ENCODE results near the gene ADAMTS3.
"Not testable (repeated sequence)": the region's sequence is repeated elsewhere in the genome, so short reads cannot be mapped to it uniquely, and the experiment has no call there.

Gene ADAMTS3

DNA sequence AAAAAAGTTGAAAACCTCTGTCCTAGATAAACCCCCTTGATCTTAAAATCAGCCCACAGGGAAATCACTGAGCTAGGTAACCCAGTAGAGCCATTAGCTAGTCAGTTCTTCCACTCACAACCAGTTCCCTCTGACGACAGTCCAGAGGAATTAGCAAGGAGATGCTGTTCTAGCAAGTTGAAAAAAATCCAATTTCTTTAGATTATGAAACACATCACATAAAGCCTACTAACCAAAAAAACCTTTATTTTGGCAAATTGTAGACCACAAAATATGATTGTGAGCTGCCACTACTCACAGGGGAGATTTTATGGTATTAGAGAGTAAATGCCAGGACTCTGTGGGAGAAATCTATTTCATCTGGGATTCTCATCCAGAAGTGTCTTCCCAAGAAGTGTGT lies 22.6 kb downstream of the ADAMTS3 start:
- no peak for DNase-seq

GRCh38 chr4:72540694-72541093 lies 28.3 kb downstream of the ADAMTS3 start:
- DNase-seq = not testable (repeated sequence)

DNA sequence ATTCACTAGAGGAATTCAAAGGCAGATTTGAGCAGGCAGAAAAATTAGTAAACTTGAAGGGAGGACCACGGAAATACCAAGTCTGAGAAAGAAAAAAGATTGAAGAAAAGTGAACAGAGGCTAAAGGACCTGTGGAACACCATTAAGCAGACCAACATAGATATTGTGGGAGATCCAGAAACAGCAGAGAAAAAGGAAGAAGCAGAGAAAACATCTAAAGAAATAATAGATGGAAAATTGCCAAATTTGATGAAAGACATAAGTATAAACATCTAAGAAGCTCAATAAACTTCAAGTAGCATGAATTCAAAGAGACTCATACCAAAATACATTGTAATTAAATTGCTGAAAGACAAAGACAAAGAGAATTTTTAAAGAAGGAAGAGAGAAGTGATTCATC lies 31.0 kb downstream of the ADAMTS3 start:
- DNase-seq = no peak

GRCh38 chr4:72536443-72536842 lies 32.6 kb downstream of the ADAMTS3 start:
- no peak for DNase-seq

GRCh38 chr4:72531768-72532290 lies 37.2 kb downstream of the ADAMTS3 start:
- DNase-seq = no peak

DNA sequence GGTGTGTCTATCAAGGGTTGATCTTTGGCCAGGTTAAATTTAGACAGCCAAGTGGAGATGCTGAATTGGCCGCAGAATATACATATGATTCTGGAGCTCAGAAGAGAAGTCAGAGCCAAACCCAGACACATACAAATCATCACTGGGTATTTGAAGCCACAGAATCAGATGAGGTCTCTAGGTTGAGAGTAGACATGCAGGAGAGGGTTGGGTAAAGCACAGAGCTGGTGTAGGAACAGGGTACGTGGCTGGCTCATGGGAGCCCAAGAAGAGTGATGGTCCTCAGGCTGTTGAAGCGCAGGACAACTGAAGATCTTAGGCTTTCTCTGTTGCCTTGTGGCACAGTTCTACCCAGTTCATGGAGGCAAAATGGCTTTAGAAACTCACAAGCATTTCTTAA lies 37.7 kb downstream of the ADAMTS3 start:
- no peak for DNase-seq

- no peak for DNase-seq
These were observed 39.7 kb downstream of the ADAMTS3 start for GRCh38 chr4:72529148-72529822.

- DNase-seq = no peak
These were observed 41.9 kb downstream of the ADAMTS3 start for GRCh38 chr4:72527038-72527646.

DNA sequence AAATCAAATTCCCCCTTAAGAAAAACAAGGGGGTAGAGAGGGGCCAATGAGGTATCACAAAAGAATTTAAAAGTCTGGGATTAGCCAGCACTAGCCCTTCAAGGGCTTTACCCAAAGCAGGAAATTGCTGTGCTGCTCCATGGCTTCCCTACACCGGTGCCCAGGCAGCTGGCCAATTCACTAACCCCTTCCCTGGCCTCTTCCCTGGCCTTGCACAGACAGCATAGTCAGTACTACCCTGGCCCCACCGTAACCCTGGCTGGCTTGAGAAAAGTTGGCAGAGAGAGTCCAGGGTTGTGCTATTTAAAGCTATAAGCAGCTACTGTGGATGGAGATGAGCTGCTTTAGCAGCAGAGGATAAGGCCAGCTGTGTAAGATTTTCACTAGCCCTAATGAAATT lies 43.1 kb downstream of the ADAMTS3 start:
- no peak for DNase-seq

GRCh38 chr4:72522440-72522839 lies 46.6 kb downstream of the ADAMTS3 start:
- no peak for DNase-seq

GRCh38 chr4:72513227-72513626 lies 55.8 kb downstream of the ADAMTS3 start:
- no peak for DNase-seq

GRCh38 chr4:72507860-72508419 lies 61.1 kb downstream of the ADAMTS3 start:
- no peak for DNase-seq

GRCh38 chr4:72507167-72507566 lies 61.9 kb downstream of the ADAMTS3 start:
- no peak for DNase-seq

DNA sequence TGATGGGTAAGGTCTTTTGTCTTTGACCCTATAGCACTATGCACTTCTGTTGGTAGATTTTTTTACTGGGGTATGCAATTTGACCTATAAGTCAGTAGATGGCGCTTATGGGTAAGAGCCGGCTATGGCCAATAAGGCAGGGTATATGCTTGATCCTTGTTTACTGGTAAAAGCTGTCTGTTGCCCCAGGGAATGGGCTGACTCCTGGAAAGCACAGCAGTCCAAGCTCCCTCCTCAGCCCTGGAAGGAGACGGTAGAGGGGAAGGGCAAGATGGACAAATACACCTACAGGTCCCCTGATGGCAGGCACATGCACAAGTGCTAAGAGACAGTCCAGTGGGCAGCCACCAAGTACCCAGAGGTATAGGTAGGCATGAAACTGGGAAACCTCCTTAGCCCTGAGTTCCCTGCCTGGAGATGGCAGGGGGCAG lies 63.7 kb downstream of the ADAMTS3 start:
- peak; percentile 30 for DNase-seq

GRCh38 chr4:72500214-72500613 lies 68.8 kb downstream of the ADAMTS3 start:
- DNase-seq = no peak

- DNase-seq = no peak
These were observed 72.9 kb downstream of the ADAMTS3 start for GRCh38 chr4:72496119-72496518.

DNA sequence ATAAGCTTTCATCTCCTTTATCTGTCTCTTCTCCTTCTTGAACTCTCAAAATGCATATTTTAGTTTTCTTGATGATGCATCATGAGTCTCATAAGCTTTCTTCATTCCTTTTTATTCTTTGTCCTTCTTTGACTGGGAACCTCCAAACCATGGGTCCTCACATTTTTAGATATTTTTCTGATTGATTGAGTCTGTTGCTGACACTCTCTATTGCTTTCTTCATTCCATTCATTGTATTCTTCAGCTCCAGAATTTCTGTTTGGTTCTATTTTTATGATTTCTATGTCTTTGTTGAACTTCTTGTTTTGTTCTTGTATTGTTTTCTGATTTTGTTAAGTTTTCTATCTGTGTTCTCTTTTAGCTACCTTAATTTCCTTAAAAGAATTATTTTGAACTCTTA lies 74.9 kb downstream of the ADAMTS3 start:
- no peak for DNase-seq

- no peak for DNase-seq
These were observed 79.8 kb downstream of the ADAMTS3 start for GRCh38 chr4:72489267-72489666.

GRCh38 chr4:72486991-72487390 lies 82.0 kb downstream of the ADAMTS3 start:
- DNase-seq = no peak

DNA sequence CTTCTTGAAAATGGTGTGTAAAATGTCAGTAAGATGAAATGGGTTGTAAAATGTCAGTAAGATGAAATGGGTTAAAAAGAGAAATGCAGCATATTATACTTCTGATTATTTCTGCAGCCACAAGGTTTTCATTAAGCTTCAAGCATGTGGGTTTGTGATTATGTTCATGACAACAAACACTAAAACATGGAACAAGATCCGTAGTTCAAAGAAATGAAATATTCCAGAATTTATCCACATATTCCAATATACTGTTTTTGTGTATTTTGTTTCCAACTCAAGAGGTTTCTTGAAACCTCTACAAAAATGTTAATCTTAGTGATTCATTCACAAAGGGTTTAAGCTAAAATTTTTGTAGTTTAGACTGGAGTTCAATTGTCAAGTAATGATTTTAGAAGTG lies 84.0 kb downstream of the ADAMTS3 start:
- DNase-seq = no peak

DNA sequence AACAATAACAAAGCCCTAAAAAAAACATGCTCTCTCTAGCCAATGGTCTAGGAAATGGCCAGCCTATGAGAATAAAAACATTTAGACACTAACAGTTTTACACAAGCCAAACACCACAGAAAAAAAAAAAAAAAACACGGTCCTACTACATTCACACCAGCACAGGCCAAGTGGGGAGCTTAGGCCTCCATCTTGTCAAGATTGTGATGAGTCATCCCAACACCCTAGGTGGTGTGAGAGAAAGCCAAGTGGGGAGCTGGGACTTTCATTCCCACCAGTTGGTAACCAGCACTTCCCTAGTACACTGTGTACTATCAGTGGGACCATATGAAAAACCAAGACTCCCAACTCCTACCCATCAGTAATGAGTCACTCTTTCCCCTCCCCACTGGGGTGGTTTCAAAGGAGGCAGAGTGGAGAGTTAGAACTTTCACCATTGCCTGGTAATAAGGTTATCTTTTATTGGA lies 95.6 kb downstream of the ADAMTS3 start:
- no peak for DNase-seq

DNA sequence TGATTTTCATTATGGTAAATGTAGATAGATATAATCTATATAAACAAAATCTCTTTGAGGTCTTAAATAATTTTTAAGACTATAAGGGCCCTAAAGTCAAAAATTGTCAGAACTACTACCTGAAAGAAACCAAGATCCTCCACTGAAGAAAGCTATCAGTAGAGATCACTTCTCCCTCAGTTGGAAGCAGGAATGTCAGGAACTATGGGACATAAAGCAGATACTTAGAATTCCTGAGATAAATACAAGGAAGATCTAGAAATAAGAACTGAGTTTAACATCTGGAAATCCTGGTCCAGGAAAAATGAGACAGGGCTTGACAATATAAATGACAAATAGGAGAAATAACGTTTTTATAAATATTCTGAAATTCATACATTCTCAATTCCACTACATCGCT lies 97.2 kb downstream of the ADAMTS3 start:
- no peak for DNase-seq

DNA sequence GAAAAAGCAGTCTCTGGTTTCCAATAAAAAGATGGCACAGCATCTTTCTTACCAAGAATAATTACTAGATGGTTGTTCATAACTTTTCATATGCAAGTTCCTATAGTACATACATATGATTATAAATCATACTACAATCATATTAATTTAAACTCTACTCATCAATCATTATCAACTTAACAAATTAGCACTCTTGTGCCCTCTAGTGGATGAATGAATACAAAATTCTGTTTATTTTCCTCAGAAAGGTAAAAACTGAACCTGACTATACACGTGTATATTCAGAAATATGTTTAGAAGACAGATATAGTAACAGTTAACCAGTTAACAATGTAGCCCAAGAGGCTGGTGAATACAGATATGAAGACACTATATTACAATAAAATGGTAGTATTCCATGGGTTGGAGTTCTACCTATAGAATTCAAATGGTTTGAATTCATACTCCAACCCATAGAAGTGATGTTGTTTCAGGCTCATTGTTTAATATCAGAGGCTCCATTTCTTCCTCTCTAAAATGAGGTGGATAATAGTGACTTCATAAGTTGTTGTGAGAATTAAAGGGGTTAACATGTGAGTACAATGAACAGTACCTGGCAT lies 100.0 kb downstream of the ADAMTS3 start:
- peak; percentile 11 for DNase-seq

DNA sequence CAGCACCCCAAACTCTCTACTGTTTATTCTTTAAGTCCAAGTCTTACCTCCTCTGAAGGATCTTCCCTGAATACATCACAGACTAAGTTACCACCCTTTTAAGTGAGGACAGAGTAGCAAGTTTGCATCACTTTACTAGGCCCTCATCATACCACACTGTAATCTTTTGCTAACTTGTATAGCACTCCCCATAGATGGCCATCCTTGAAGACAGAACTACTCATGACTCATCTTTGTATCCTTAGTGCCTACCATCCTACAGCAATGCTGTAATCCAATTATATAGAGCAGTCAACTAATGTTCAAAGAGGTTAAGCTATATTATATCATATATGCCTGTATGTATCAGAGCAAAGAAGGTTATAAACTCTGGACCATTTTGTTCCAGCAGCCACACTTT lies 101.4 kb downstream of the ADAMTS3 start:
- no peak for DNase-seq

Data from NCI-H1694 treated with DMSO at 0.1 percent for 48 hours (cell line).